Uterus (tissue), 4 donors: ENCODE measurements around the gene HMX2. TPM values are rescaled to one million over a fixed set of nuclear protein-coding genes. Genes with fewer than 3 reads are reported as not detected.

ENCODE experiments used
- total RNA-seq, 4 donors: library from RNA; depleted of rRNA in 3 of 4; stranded (reverse); fragments of >200 nt in 3 of 4; gene quantifications; one replicate each; pipeline versions ENCODE4 v1.1.0 to v1.2.4, GENCODE V29; 2014 to 2023
- donor health status: DM: yes; HTN: yes; CAD: no.

The HMX2 gene
- total RNA-seq, 4 donors from 2014 or later: not detected

Other genes with a start within 250 kb of the HMX2 start
- gene FAM24A, start 237.5 kb upstream of the HMX2 start, total RNA-seq: not detected
- 10 to 100 TPM in 2 of 4 donors, 1 to 10 TPM in 2; 1.5 to 15.8 (median 8.5) TPM for gene C10orf88, start 193.9 kb upstream of the HMX2 start, total RNA-seq
- gene PSTK, start 167.7 kb upstream of the HMX2 start, total RNA-seq: 10 to 100 TPM in 1 of 4 donors, 1 to 10 TPM in 2, under 1 TPM in 1; 0.77 to 11.2 (median 2.1) TPM
- gene IKZF5, start 139.3 kb upstream of the HMX2 start, total RNA-seq: 10 to 100 TPM in 3 of 4 donors, 1 to 10 TPM in 1; 3.1 to 30.7 (median 21.1) TPM
- 10 to 100 TPM; 13.1 to 32.2 (median 17.2) TPM for gene ACADSB, start 139.1 kb upstream of the HMX2 start, total RNA-seq
- gene HMX3, start 12.2 kb upstream of the HMX2 start, total RNA-seq: not detected
- 100 to 1,000 TPM in 2 of 4 donors, 10 to 100 TPM in 2; 57.2 to 156 (median 99.4) TPM for gene BUB3, start 6.3 kb downstream of the HMX2 start, total RNA-seq